ENCODE data around the gene SPSB2.

The SPSB2 gene

GRCh38 chr12:6863033-6863432 lies 10.1 kb downstream of the SPSB2 start:
- TF ChIP-seq POU2F2 (IDR thresholded peaks at IDR 0.05; ENCODE audit: low read depth, low read length) (no peak), TAF1 (IDR thresholded peaks at IDR 0.05; ENCODE audit: low read depth, low read length) (no peak), POLR2A (IDR thresholded peaks at IDR 0.05; ENCODE audit: low read depth, low read length) (no peak), SPI1 (IDR thresholded peaks at IDR 0.05; ENCODE audit: low read depth, low read length) (no peak), POLR2AphosphoS5 (IDR thresholded peaks at IDR 0.05; ENCODE audit: low read depth, low read length) (no peak), PAX5 (IDR thresholded peaks at IDR 0.05; ENCODE audit: insufficient read depth, low read length, severe bottlenecking) (no peak)
- no peak for DNase-seq (ENCODE audit: insufficient read length, low spot score)
- FAIRE-seq: no peak

DNA sequence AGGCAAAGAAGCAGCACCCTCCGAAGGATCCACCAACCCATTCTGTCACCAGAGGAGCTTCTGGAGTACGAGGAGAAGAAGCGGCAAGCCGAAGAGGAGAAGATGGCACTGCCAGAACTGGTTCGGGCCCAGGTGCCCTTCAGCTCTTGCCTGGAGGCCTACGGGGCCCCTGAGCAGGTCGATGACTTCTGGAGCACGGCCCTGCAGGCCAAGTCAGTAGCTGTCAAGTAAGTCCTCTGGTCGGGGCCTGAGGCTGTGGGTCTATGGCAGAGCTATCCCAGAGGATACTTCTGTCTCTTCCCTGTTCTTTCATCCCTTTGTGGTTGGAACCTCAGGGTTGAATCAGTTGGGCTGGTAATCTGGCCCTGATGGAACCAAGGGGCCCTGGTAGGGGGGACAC lies 11.7 kb downstream of the SPSB2 start:
- no peak for FAIRE-seq
- TF ChIP-seq POU2F2 (IDR thresholded peaks at IDR 0.05; ENCODE audit: low read depth, low read length) (no peak), PAX5 (IDR thresholded peaks at IDR 0.05; ENCODE audit: insufficient read depth, low read length, severe bottlenecking) (no peak), TAF1 (IDR thresholded peaks at IDR 0.05; ENCODE audit: low read depth, low read length) (no peak), POLR2AphosphoS5 (IDR thresholded peaks at IDR 0.05; ENCODE audit: low read depth, low read length) (no peak), POLR2A (IDR thresholded peaks at IDR 0.05; ENCODE audit: low read depth, low read length) (no peak), SPI1 (IDR thresholded peaks at IDR 0.05; ENCODE audit: low read depth, low read length) (no peak)
- no peak for DNase-seq (ENCODE audit: insufficient read length, low spot score)

GRCh38 chr12:6860942-6861341 lies 12.2 kb downstream of the SPSB2 start:
- TF ChIP-seq POU2F2 (IDR thresholded peaks at IDR 0.05; ENCODE audit: low read depth, low read length): no peak
- FAIRE-seq: no peak
- no peak for DNase-seq (ENCODE audit: insufficient read length, low spot score)

GRCh38 chr12:6860116-6860515 lies 13.0 kb downstream of the SPSB2 start:
- FAIRE-seq (no peak), DNase-seq (ENCODE audit: insufficient read length, low spot score) (no peak)
- TF ChIP-seq POLR2AphosphoS5 (IDR thresholded peaks at IDR 0.05; ENCODE audit: low read depth, low read length): no peak
- no peak for TF ChIP-seq TAF1 (IDR thresholded peaks at IDR 0.05; ENCODE audit: low read depth, low read length)
- TF ChIP-seq PAX5 (IDR thresholded peaks at IDR 0.05; ENCODE audit: insufficient read depth, low read length, severe bottlenecking): no peak
- no peak for TF ChIP-seq POLR2A (IDR thresholded peaks at IDR 0.05; ENCODE audit: low read depth, low read length)
- no peak for TF ChIP-seq POU2F2 (IDR thresholded peaks at IDR 0.05; ENCODE audit: low read depth, low read length)
- TF ChIP-seq SPI1 (IDR thresholded peaks at IDR 0.05; ENCODE audit: low read depth, low read length): no peak

GRCh38 chr12:6858799-6859198 lies 14.3 kb downstream of the SPSB2 start:
- DNase-seq (ENCODE audit: insufficient read length, low spot score) (no peak), FAIRE-seq (no peak)
- TF ChIP-seq SPI1 (IDR thresholded peaks at IDR 0.05; ENCODE audit: low read depth, low read length) (no peak), POLR2AphosphoS5 (IDR thresholded peaks at IDR 0.05; ENCODE audit: low read depth, low read length) (no peak), PAX5 (IDR thresholded peaks at IDR 0.05; ENCODE audit: insufficient read depth, low read length, severe bottlenecking) (no peak), POU2F2 (IDR thresholded peaks at IDR 0.05; ENCODE audit: low read depth, low read length) (no peak), POLR2A (IDR thresholded peaks at IDR 0.05; ENCODE audit: low read depth, low read length) (no peak), TAF1 (IDR thresholded peaks at IDR 0.05; ENCODE audit: low read depth, low read length) (no peak)

DNA sequence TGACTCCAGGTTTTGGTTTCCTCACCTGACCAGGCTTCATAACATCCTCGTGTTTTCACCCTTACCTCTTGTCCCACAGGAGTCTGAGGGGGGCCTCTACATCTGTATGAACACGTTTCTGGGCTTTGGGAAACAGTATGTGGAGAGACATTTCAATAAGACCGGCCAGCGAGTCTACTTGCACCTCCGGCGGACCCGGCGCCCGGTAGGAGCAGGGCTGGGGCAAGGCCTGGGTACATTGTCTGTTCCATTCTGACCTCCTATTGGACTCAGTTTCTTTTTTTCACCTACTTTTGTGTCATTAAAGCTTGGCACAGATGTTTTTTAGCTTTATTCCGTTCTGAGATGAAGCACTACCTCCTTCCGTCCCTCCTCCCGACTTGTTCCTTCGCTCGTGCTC lies 17.8 kb downstream of the SPSB2 start:
- no peak for TF ChIP-seq SPI1 (IDR thresholded peaks at IDR 0.05; ENCODE audit: low read depth, low read length)
- TF ChIP-seq TAF1 (IDR thresholded peaks at IDR 0.05; ENCODE audit: low read depth, low read length): no peak
- TF ChIP-seq POLR2A (IDR thresholded peaks at IDR 0.05; ENCODE audit: low read depth, low read length): no peak
- TF ChIP-seq POLR2AphosphoS5 (IDR thresholded peaks at IDR 0.05; ENCODE audit: low read depth, low read length): no peak
- no peak for TF ChIP-seq POU2F2 (IDR thresholded peaks at IDR 0.05; ENCODE audit: low read depth, low read length)
- TF ChIP-seq PAX5 (IDR thresholded peaks at IDR 0.05; ENCODE audit: insufficient read depth, low read length, severe bottlenecking): no peak
- no peak for FAIRE-seq

DNA sequence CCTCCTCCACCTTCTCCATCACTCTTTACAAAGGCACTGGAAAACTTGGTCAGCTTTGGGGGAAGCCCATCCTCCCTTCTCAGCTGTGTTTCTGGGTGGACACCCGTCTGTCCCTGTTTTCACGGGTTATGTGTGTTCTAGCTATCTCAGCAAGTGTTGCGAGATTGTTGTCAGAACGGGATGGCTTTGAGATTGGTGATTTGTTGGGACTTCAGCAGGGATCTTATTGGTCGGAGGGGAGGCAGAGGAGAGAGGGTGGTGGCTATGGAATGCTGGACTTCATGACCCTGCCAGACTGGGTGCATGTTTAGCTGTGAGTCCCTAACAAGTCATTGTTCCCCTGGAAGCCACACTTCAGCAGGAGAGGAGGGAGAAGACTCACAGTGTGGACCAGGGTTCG lies 19.1 kb downstream of the SPSB2 start:
- TF ChIP-seq PAX5 (IDR thresholded peaks at IDR 0.05; ENCODE audit: insufficient read depth, low read length, severe bottlenecking): no peak
- FAIRE-seq (no peak), DNase-seq (ENCODE audit: insufficient read length, low spot score) (no peak)

More for the DNA sequence above, 17.8 kb downstream of the SPSB2 start:
- no peak for DNase-seq (ENCODE audit: insufficient read length, low spot score)

GRCh38 chr12:6853626-6854025 lies 19.5 kb downstream of the SPSB2 start:
- FAIRE-seq (no peak), DNase-seq (ENCODE audit: insufficient read length, low spot score) (no peak)
- TF ChIP-seq POU2F2 (IDR thresholded peaks at IDR 0.05; ENCODE audit: low read depth, low read length): no peak
- no peak for TF ChIP-seq TAF1 (IDR thresholded peaks at IDR 0.05; ENCODE audit: low read depth, low read length)

GRCh38 chr12:6852651-6853354 lies 20.3 kb downstream of the SPSB2 start:
- peak; percentile 82 for FAIRE-seq
- no peak for DNase-seq (ENCODE audit: insufficient read length, low spot score)
- TF ChIP-seq SPI1 (IDR thresholded peaks at IDR 0.05; ENCODE audit: low read depth, low read length): no peak
- no peak; the same call in 1 of the 2 replicates for TF ChIP-seq POLR2A (IDR thresholded peaks at IDR 0.05; ENCODE audit: low read depth, low read length)
- TF ChIP-seq TAF1 (IDR thresholded peaks at IDR 0.05; ENCODE audit: low read depth, low read length): no peak
- TF ChIP-seq POLR2AphosphoS5 (IDR thresholded peaks at IDR 0.05; ENCODE audit: low read depth, low read length): no peak
- no peak for TF ChIP-seq PAX5 (IDR thresholded peaks at IDR 0.05; ENCODE audit: insufficient read depth, low read length, severe bottlenecking)
- TF ChIP-seq POU2F2 (IDR thresholded peaks at IDR 0.05; ENCODE audit: low read depth, low read length): no peak

- peak; percentile 92 for DNase-seq (ENCODE audit: insufficient read length, low spot score)
- peak; percentile 100 for FAIRE-seq
- TF ChIP-seq POLR2AphosphoS5 (IDR thresholded peaks at IDR 0.05; ENCODE audit: low read depth, low read length) (peak; percentile 84), TAF1 (IDR thresholded peaks at IDR 0.05; ENCODE audit: low read depth, low read length) (peak; percentile 75), SPI1 (IDR thresholded peaks at IDR 0.05; ENCODE audit: low read depth, low read length) (peak; percentile 40), POU2F2 (IDR thresholded peaks at IDR 0.05; ENCODE audit: low read depth, low read length) (no peak), POLR2A (IDR thresholded peaks at IDR 0.05; ENCODE audit: low read depth, low read length) (peak; percentile 85)
These were observed 21.0 kb downstream of the SPSB2 start, which contains the start of gene USP5 for GRCh38 chr12:6851921-6852650. Gene USP5 (plus strand): TSS chr12:6852150. CDS start chr12:6852180, 30 bp downstream.
